ENCODE measurements around the gene TEAD2. TPM values are rescaled to one million over a fixed set of nuclear protein-coding genes. Genes with fewer than 3 reads are reported as not detected.
"Not testable (repeated sequence)": the region's sequence is repeated elsewhere in the genome, so short reads cannot be mapped to it uniquely, and the experiment has no call there.

The TEAD2 gene
- total and polyA plus RNA-seq, 12 donors: 5.4 to 42.8 (median 27.4) TPM

DNA sequence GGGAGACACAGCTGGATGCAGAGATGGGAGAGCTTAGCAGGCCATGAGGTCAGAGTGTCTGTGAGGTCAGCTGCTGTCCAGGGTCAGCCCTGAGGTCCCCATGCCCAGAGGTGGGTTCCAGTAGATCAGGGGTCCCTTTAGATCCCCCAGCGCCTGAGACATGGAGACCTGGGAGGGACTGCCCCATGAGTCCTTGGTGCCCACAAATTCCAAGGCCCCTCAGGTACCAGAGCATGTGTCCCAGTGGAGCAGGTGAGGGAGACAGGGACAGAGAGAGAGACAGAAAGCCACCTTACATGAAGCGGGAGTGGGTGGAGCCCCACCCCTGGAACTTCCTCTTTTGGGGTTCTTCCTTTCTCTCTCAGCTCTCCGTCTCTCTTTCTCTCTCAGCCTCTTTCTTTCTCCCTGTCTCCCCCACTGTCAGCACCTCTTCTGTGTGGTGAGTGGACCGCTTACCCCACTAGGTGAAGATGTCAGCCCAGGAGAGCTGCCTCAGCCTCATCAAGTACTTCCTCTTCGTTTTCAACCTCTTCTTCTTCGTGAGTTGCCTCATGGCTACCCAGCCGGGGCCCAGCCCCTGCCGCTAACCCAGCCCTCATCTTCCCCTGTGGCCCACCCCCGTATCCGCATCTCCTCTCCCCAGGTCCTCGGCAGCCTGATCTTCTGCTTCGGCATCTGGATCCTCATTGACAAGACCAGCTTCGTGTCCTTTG lies 27.0 kb downstream of the TEAD2 start, which contains the start of gene CD37:
TSS of gene CD37 (plus strand) at position 336 of the 713 bp plus-strand sequence. CDS start at position 471, 135 bp downstream.
- 61 to 77% (median 69%) methylated on average over 13 of the region's 13 CpGs for WGBS, 4 donors
- TF ChIP-seq POLR2A (IDR thresholded peaks at IDR 0.05): no peak
- TF ChIP-seq, protein P1, sequence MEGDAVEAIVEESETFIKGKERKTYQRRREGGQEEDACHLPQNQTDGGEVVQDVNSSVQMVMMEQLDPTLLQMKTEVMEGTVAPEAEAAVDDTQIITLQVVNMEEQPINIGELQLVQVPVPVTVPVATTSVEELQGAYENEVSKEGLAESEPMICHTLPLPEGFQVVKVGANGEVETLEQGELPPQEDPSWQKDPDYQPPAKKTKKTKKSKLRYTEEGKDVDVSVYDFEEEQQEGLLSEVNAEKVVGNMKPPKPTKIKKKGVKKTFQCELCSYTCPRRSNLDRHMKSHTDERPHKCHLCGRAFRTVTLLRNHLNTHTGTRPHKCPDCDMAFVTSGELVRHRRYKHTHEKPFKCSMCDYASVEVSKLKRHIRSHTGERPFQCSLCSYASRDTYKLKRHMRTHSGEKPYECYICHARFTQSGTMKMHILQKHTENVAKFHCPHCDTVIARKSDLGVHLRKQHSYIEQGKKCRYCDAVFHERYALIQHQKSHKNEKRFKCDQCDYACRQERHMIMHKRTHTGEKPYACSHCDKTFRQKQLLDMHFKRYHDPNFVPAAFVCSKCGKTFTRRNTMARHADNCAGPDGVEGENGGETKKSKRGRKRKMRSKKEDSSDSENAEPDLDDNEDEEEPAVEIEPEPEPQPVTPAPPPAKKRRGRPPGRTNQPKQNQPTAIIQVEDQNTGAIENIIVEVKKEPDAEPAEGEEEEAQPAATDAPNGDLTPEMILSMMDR (IDR thresholded peaks at IDR 0.05): no peak
- H3K9me3 ChIP-seq (replicated peaks in 1 of 3): no peaks in the 10 kb centered on the region
- peak in 2 of 7 donors; percentile 14 to 53 for DNase-seq
- no peak within 1 kb of the TSS for H3K27ac ChIP-seq
- no peaks in the 10 kb centered on the region for H3K36me3 ChIP-seq (replicated peaks in 1 of 2)
- H3K4me3 ChIP-seq: peak within 1 kb of the TSS in 1 of 4 donors; percentile 41
- H3K27me3 ChIP-seq: no peaks in the 10 kb centered on the region
- H3K4me1 ChIP-seq (replicated peaks in 1 of 2): peaks cover 6 to 8% of the 10 kb centered on the region in 2 donors
- intact Hi-C loops (cut with DNase I): no loop called here

DNA sequence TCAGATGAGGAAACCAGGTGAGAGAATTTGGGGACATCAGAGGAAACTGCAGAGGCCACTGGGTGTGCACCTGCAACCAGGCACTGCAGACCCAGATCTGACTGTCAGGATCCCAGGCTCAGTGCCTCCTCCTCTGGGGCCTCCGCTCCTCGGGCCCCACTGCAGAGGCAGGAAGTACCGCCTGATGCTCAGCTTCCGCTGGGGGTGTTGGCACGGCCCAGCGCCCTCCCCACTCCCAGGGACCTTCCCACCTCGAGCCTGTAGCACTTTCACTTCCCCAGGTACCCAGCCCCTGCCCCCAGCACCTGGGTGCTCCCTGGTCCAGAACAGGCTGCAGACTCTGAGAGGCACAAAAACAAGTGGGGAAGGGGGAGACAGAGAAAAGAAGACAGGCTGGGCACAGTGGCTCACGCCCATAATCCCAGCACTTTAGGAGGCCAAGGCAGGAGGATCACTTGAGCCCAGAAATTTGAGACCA lies 28.4 kb downstream of the TEAD2 start:
- no peak for TF ChIP-seq POLR2A (IDR thresholded peaks at IDR 0.05)
- TF ChIP-seq, protein P1 (IDR thresholded peaks at IDR 0.05): no peak
- H3K27ac ChIP-seq: no peak overlapping the region
- H3K36me3 ChIP-seq (replicated peaks in 1 of 2): no peaks in the 10 kb centered on the region
- intact Hi-C loops (cut with DNase I): no loop called here
- peaks cover 0 to 4% of the 10 kb centered on the region in 2 donors for H3K4me1 ChIP-seq (replicated peaks in 1 of 2)
- no peaks in the 10 kb centered on the region for H3K9me3 ChIP-seq (replicated peaks in 1 of 3)
- no peak overlapping the region for H3K4me3 ChIP-seq
- WGBS, 4 donors: 45 to 64% (median 57%) methylated on average over 1 to 8 of the region's 8 CpGs
- no peaks in the 10 kb centered on the region for H3K27me3 ChIP-seq
- peak in 1 of 7 donors; percentile 50 for DNase-seq

DNA sequence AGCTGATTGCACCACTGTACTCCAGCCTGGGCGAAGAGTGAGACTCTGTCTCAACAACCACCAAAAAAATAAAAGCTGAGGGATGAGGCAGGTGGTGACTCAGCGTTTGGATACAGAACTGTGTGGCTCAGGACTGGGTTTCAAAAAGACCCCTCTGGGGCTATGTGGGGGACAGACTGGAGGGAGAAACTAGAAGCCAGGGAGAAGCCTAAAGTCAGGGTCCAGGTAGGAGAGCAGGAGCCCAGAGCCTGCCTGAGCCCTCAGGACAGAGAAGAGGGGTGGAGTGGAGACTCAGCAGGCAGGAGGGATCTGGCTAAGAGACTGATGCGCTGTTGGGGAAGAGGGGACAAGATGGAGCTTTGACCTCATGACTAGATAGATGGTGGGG lies 28.8 kb downstream of the TEAD2 start:
- Histone ChIP-seq H3K27ac (no peak overlapping the region), H3K9me3 (replicated peaks in 1 of 3) (no peaks in the 10 kb centered on the region), H3K4me1 (replicated peaks in 1 of 2) (peaks cover 0 to 2% of the 10 kb centered on the region in 2 donors), H3K27me3 (no peaks in the 10 kb centered on the region), H3K36me3 (replicated peaks in 1 of 2) (no peaks in the 10 kb centered on the region), H3K4me3 (no peak overlapping the region)
- DNase-seq: peak in 1 of 7 donors; percentile 41
- WGBS, 4 donors: 59 to 77% (median 65%) methylated on average over 3 of the region's 3 CpGs
- TF ChIP-seq POLR2A (IDR thresholded peaks at IDR 0.05): no peak
- TF ChIP-seq, protein P1 (IDR thresholded peaks at IDR 0.05): no peak
- intact Hi-C loops (cut with DNase I): no loop called here

DNA sequence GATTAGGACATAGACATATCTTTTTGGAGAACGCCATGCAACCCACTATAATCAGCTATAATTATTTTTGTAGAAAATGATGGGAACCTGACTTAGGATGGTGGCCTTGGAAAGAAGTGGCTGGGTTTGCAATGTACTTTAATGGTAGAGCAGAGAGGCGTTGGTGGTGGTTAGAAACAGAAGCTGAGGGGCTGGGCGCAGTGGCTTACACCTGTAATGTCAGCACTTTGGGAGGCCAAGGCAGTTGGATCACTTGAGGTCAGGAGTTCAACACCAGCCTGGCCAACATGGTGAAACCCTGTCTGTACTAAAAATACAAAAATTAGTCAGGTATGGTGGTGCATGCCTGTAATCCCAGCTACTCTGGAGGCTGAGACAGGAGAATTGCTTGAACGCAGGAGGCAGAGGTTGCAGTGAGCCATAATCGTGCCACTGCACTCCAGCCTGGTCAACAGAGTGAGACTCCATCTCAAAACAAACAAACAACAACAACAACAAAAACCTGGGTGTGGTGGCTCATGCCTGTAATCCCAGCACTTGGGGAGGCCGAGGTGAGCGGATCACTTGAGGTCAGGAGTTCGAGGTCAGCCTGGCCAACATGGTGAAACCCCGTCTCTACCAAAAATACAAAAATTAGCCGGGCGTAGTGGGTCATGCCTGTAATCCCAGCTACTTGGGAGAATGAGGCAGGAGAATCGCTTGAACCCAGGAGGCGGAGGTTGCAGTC lies 29.4 kb downstream of the TEAD2 start:
- peak in 1 of 7 donors; percentile 17 for DNase-seq
- H3K4me3 ChIP-seq; H3K36me3 ChIP-seq (replicated peaks in 1 of 2); H3K27ac ChIP-seq; H3K9me3 ChIP-seq (replicated peaks in 1 of 3); H3K27me3 ChIP-seq; intact Hi-C loops (cut with DNase I); H3K4me1 ChIP-seq (replicated peaks in 1 of 2): not testable (repeated sequence)
- WGBS, 4 donors: 87 to 88% (median 87%) methylated on average over 12 to 13 of the region's 13 CpGs

Data from adrenal gland (tissue), 12 donors.